Adrenal gland (tissue), 12 donors: Measurements from ENCODE around the gene FBXW8. TPM values are rescaled to one million over a fixed set of nuclear protein-coding genes. Genes with fewer than 3 reads are reported as not detected.

ENCODE experiments used
- DNase-seq, 7 donors: peaks; one replicate each; pipeline ENCODE4 v3.0.0-alpha.2; 2019 to 2020
- H3K27ac ChIP-seq, 5 donors: fragments of 200-600 bp; sonication (generic) in 4 of 5; 1 replicate in 3 of 5; 2 replicates in 2 of 5; pipeline versions ENCODE4 v1.5.1 to v1.8.0; 2016 to 2020; ENCODE audit warnings: mild to moderate bottlenecking in 1 of 5
- H3K27me3 ChIP-seq: fragments of 200-600 bp; 2 replicates; pipeline ENCODE4 v1.8.0; 2021
- H3K36me3 ChIP-seq, 2 donors: fragments of 200-600 bp; replicated peaks in 1 of 2; 1 replicate in 1 of 2; 2 replicates in 1 of 2; pipeline versions ENCODE4 v1.5.1 to v1.8.0; 2018 to 2022
- H3K4me1 ChIP-seq, 2 donors: fragments of 200-600 bp; replicated peaks in 1 of 2; 1 replicate in 1 of 2; 2 replicates in 1 of 2; pipeline versions ENCODE4 v1.5.1 to v1.8.0; 2018 to 2021
- H3K4me3 ChIP-seq, 4 donors: fragments of 200-600 bp; sonication (generic) in 3 of 4; one replicate each; pipeline ENCODE4 v1.5.1; 2016 to 2018
- H3K9me3 ChIP-seq, 3 donors: fragments of 200-600 bp; sonication (generic) in 1 of 3; replicated peaks in 1 of 3; 1 replicate in 2 of 3; 2 replicates in 1 of 3; pipeline versions ENCODE4 v1.5.1 to v1.8.0; 2016 to 2021
- POLR2A ChIP-seq, 2 donors: fragments of 450-650 bp; IDR thresholded peaks; one replicate each; pipeline ENCODE4 v1.6.1; 2017; ENCODE audit warnings: antibody characterized with exemption in 2 of 2, mild to moderate bottlenecking in 2 of 2, moderate library complexity in 1 of 2
- WGBS, 4 donors: extraction: QIAGEN DNeasy Blood & Tissue Kit in 2 of 4; methylation state at CpG; one replicate each; pipeline versions ENCODE4 v1.1.5 to v1.1.7; 2013 to 2017; 5-methylcytosine and 5-hydroxymethylcytosine counted together
- intact Hi-C, 2 donors: fragments of 100-400 bp; cut with DNase I; formaldehyde crosslinking; loops; one replicate each; pipeline versions ENCODE4 v1.14.1 to v1.15.0; 2022 to 2023
- polyA plus RNA-seq, 3 donors: library from polyadenylated mRNA; stranded (reverse); fragments of 200-250 nt in 2 of 3; fragments of 350-450 nt in 1 of 3; fragmentation: Illumina TruSeq in 1 of 3; extraction: RNeasy Lipid Tissue Mini Kit (QIAGEN cat#74804) in 1 of 3; gene quantifications; one replicate each; pipeline ENCODE4 v1.2.3, GENCODE V29; 2013 to 2014
- total RNA-seq, 9 donors: library from RNA; depleted of rRNA in 4 of 9; stranded (reverse); fragments of >200 nt in 4 of 9; fragments of 120-200 nt in 1 of 9; fragmentation: NEBNext Ultra II Directional in 1 of 9; extraction: Animal tissue kit (Norgen Biotek cat#: 25700) in 1 of 9; gene quantifications; one replicate each; pipeline versions ENCODE4 v1.1.0 to v1.2.4, GENCODE V29; 2013 to 2023
- TF ChIP-seq, protein P1 (sequence below), 6 experiments: fragments of 450-650 bp in 4 of 6; fragments of 200-600 bp in 2 of 6; sonication (generic) in 1 of 6; IDR thresholded peaks; 1 replicate in 5 of 6; 2 replicates in 1 of 6; pipeline versions ENCODE4 v1.5.1 to v1.8.0; 2016 to 2021; ENCODE audit warnings: antibody characterized with exemption in 6 of 6, mild to moderate bottlenecking in 2 of 6, moderate library complexity in 1 of 6
- donor health status: healthy with polysubstance abuse.
- donor health status: Bipolar disorder and iron deficiency.
- donor health status: DM: yes; HTN: yes; CAD: no.
- donor health status: DM: no; HTN: no; CAD: no.
- donor health status: DM: no; HTN: no; CAD: no.
- donor health status: DM: yes; HTN: yes; CAD: no.

Gene FBXW8
- total and polyA plus RNA-seq, 12 donors, result 2.9 to 19.1 (median 14.3) TPM

DNA sequence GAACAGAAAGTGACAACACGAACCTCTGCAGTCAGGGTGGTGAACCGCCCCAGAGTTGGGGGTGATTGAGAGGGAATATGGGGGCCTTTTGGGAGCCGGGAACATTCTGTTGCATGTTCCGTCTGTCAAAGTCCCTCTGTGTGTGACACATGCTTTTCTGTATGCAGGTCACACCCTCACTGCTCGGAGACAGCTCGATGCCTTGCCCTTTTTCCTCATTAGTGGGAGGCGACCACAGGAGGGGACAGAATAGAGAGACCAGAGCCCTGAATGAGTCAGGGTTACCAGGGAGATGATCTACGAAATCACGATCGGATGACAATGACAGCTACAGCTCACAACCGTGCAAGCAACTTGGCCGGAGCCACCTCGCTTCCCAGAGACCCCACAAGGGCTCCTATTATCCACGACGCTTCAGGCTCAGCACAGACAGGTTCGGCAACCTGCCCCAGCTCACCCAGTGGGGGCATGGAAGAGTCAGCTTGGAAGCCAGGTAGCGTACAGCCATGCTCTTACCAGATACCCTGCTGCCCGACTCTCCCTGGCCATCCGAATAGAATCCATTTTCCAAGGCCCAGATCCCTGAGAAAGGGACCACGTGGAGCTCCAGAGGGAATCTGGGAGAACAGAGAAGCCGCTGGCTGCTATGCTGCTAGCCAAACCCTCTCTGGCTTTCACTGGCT is 149.6 kb downstream of the FBXW8 start:
- peak in 2 of 7 donors; percentile 74 to 84 for DNase-seq
- Histone ChIP-seq H3K27me3 (no peaks in the 10 kb centered on the region), H3K4me1 (peaks cover 11 to 27% of the 10 kb centered on the region in 2 donors), H3K27ac (peak overlapping the region in 3 of 5 donors; percentile 57 to 80 (median 66)), H3K4me3 (no peak overlapping the region), H3K9me3 (no peaks in the 10 kb centered on the region), H3K36me3 (no peaks in the 10 kb centered on the region)
- TF ChIP-seq POLR2A (IDR thresholded peaks at IDR 0.05), result no peak
- TF ChIP-seq, protein P1, sequence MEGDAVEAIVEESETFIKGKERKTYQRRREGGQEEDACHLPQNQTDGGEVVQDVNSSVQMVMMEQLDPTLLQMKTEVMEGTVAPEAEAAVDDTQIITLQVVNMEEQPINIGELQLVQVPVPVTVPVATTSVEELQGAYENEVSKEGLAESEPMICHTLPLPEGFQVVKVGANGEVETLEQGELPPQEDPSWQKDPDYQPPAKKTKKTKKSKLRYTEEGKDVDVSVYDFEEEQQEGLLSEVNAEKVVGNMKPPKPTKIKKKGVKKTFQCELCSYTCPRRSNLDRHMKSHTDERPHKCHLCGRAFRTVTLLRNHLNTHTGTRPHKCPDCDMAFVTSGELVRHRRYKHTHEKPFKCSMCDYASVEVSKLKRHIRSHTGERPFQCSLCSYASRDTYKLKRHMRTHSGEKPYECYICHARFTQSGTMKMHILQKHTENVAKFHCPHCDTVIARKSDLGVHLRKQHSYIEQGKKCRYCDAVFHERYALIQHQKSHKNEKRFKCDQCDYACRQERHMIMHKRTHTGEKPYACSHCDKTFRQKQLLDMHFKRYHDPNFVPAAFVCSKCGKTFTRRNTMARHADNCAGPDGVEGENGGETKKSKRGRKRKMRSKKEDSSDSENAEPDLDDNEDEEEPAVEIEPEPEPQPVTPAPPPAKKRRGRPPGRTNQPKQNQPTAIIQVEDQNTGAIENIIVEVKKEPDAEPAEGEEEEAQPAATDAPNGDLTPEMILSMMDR (IDR thresholded peaks at IDR 0.05), result no peak
- intact Hi-C loops, result no loop called here
- WGBS, 4 donors, result 40 to 48% (median 45%) methylated on average over 13 to 21 of the region's 21 CpGs

GRCh38 chr12:117060929-117061305 is 150.2 kb downstream of the FBXW8 start:
- no peak for DNase-seq
- no peaks in the 10 kb centered on the region for H3K9me3 ChIP-seq
- H3K27ac ChIP-seq, result peak overlapping the region in 3 of 5 donors; percentile 57 to 80 (median 66)
- H3K36me3 ChIP-seq, result no peaks in the 10 kb centered on the region
- 62 to 72% (median 65%) methylated on average over 6 to 8 of the region's 8 CpGs for WGBS, 4 donors
- H3K4me1 ChIP-seq, result peaks cover 11 to 27% of the 10 kb centered on the region in 2 donors
- intact Hi-C loops, result no loop called here
- TF ChIP-seq POLR2A (IDR thresholded peaks at IDR 0.05), result no peak
- TF ChIP-seq, protein P1 (IDR thresholded peaks at IDR 0.05), result no peak
- H3K4me3 ChIP-seq, result no peak overlapping the region
- no peaks in the 10 kb centered on the region for H3K27me3 ChIP-seq

GRCh38 chr12:117061555-117062079 is 150.9 kb downstream of the FBXW8 start:
- Histone ChIP-seq H3K27me3 (no peaks in the 10 kb centered on the region), H3K27ac (peak overlapping the region in 2 of 5 donors; percentile 18 to 80), H3K36me3 (no peaks in the 10 kb centered on the region), H3K4me1 (peaks cover 11 to 27% of the 10 kb centered on the region in 2 donors), H3K4me3 (no peak overlapping the region), H3K9me3 (no peaks in the 10 kb centered on the region)
- TF ChIP-seq, protein P1 (IDR thresholded peaks at IDR 0.05), result no peak
- TF ChIP-seq POLR2A (IDR thresholded peaks at IDR 0.05), result no peak
- no peak for DNase-seq
- WGBS, 4 donors, result 88 to 96% (median 94%) methylated on average over 4 of the region's 4 CpGs
- intact Hi-C loops, result no loop called here

- Histone ChIP-seq H3K27me3 (no peaks in the 10 kb centered on the region), H3K27ac (peak overlapping the region in 1 of 5 donors; percentile 37), H3K36me3 (no peaks in the 10 kb centered on the region), H3K9me3 (no peaks in the 10 kb centered on the region), H3K4me1 (peaks cover 11 to 27% of the 10 kb centered on the region in 2 donors), H3K4me3 (no peak overlapping the region)
- 69 to 88% (median 74%) methylated on average over 13 to 16 of the region's 16 CpGs for WGBS, 4 donors
- intact Hi-C loops, result no loop called here
- no peak for DNase-seq
- TF ChIP-seq POLR2A (IDR thresholded peaks at IDR 0.05), result no peak
- TF ChIP-seq, protein P1 (IDR thresholded peaks at IDR 0.05), result no peak
These were observed 152.6 kb downstream of the FBXW8 start for GRCh38 chr12:117063162-117063911.
